B cell (primary cell): ENCODE measurements around the gene PGM5. TPM values are rescaled to one million over a fixed set of nuclear protein-coding genes. Genes with fewer than 3 reads are reported as not detected.
"Not testable (repeated sequence)": the region's sequence is repeated elsewhere in the genome, so short reads cannot be mapped to it uniquely, and the experiment has no call there.

Experiments used
- ATAC-seq: fragments of 200-7000 bp; cut with Tn5 transposase; one replicate; pipeline ENCODE4 v1.10.0; 2021; ENCODE audit warnings: low read depth, mild to moderate bottlenecking, moderate number of reproducible peaks, moderate library complexity
- CTCF ChIA-PET: fragments of 350-600 bp; sonication (Branson Sonifier 250); formaldehyde crosslinking; loops from one replicate; lab custom pipeline; 2021; ENCODE audit warnings: antibody characterized with exemption, inconsistent platforms; lab: Charles Lee
- POLR2A ChIA-PET: fragments of 350-600 bp; sonication (Branson Sonifier 250); formaldehyde crosslinking; loops from one replicate; lab custom pipeline; 2021; ENCODE audit warnings: antibody characterized with exemption; lab: Charles Lee
- DNase-seq: peaks from one replicate; pipeline ENCODE4 v3.0.0; 2013
- H2AFZ ChIP-seq: 2 replicates; pipeline ENCODE4 v1.6.1; 2012; ENCODE audit warnings: mild to moderate bottlenecking, low read depth, low read length; ENCODE audit not compliant: insufficient read depth, poor library complexity, severe bottlenecking
- H3K27ac ChIP-seq, 2 donors: 1 replicate in 1 of 2; 2 replicates in 1 of 2; pipeline ENCODE4 v1.5.1; 2012 to 2013; ENCODE audit warnings: low read length in 2 of 2, mild to moderate bottlenecking in 2 of 2, moderate library complexity in 1 of 2
- H3K27me3 ChIP-seq, 4 experiments: fragments of 200-600 bp in 1 of 4; sonication (generic) in 1 of 4; replicated peaks in 1 of 4; 1 replicate in 2 of 4; 2 replicates in 2 of 4; pipeline versions ENCODE4 v1.6.1 to v1.7.0; 2013 to 2016; ENCODE audit warnings: low read length in 3 of 4, mild to moderate bottlenecking in 2 of 4, mixed read lengths in 1 of 4, moderate library complexity in 1 of 4; ENCODE audit not compliant: insufficient read depth in 4 of 4, control insufficient read depth in 3 of 4; ENCODE audit errors: control extremely low read depth in 1 of 4
- H3K36me3 ChIP-seq, 2 experiments: replicated peaks in 1 of 2; 1 replicate in 1 of 2; 2 replicates in 1 of 2; pipeline versions ENCODE4 v1.6.1 to v1.7.1; 2013; ENCODE audit warnings: low read length in 1 of 2; ENCODE audit not compliant: insufficient read depth in 2 of 2, control insufficient read depth in 1 of 2; ENCODE audit errors: control extremely low read depth in 1 of 2, extremely low read depth in 1 of 2
- H3K4me1 ChIP-seq, 2 donors: fragments of 200-600 bp in 1 of 2; sonication (generic) in 1 of 2; 1 replicate in 1 of 2; 2 replicates in 1 of 2; pipeline versions ENCODE4 v1.5.1 to v1.6.1; 2013 to 2017; ENCODE audit warnings: low read length in 2 of 2; ENCODE audit not compliant: control insufficient read depth in 2 of 2, insufficient read depth in 2 of 2
- H3K4me2 ChIP-seq: replicated peaks from 2 replicates; pipeline ENCODE3; 2012; ENCODE audit warnings: mild to moderate bottlenecking, low read depth, low read length; ENCODE audit not compliant: poor library complexity, severe bottlenecking
- H3K4me3 ChIP-seq, 5 experiments: fragments of 200-600 bp in 1 of 5; sonication (generic) in 1 of 5; 1 replicate in 3 of 5; 2 replicates in 2 of 5; pipeline versions ENCODE4 v1.5.1 to v1.7.0; 2011 to 2016; ENCODE audit warnings: low read length in 4 of 5, mild to moderate bottlenecking in 4 of 5, low read depth in 2 of 5, control low read depth in 1 of 5, moderate library complexity in 1 of 5; ENCODE audit not compliant: insufficient read depth in 1 of 5; ENCODE audit errors: control extremely low read depth in 1 of 5, extremely low read depth in 1 of 5
- H3K79me2 ChIP-seq: fragments of 200-600 bp; sonication (generic); one replicate; pipeline ENCODE4 v1.6.0; 2016; ENCODE audit warnings: low read length; ENCODE audit not compliant: control insufficient read depth, insufficient read depth
- H3K9ac ChIP-seq: fragments of 200-600 bp; sonication (generic); 2 replicates; pipeline ENCODE4 v1.6.1; 2017; ENCODE audit warnings: mild to moderate bottlenecking, low read length, moderate library complexity
- H3K9me3 ChIP-seq, 3 donors: one replicate each; pipeline versions ENCODE4 v1.6.1 to v1.7.1; 2013; ENCODE audit warnings: low read length in 2 of 3; ENCODE audit not compliant: control insufficient read depth in 2 of 3, insufficient read depth in 1 of 3; ENCODE audit errors: control extremely low read depth in 1 of 3
- H4K20me1 ChIP-seq: 2 replicates; pipeline ENCODE4 v1.6.0; 2012; ENCODE audit warnings: mild to moderate bottlenecking, low read length; ENCODE audit not compliant: insufficient read depth, control insufficient read depth, poor library complexity, severe bottlenecking
- H3K27ac Mint-ChIP-seq: one replicate; pipeline ENCODE4 v1.8.0; 2021; ENCODE audit warnings: mixed read lengths
- H3K27me3 Mint-ChIP-seq: one replicate; pipeline ENCODE4 v1.8.0; 2021; ENCODE audit warnings: mixed read lengths
- H3K4me1 Mint-ChIP-seq: one replicate; pipeline ENCODE4 v1.8.0; 2021; ENCODE audit warnings: mixed read lengths
- H3K4me3 Mint-ChIP-seq: one replicate; pipeline ENCODE4 v1.8.0; 2021; ENCODE audit warnings: mixed read lengths
- H3K9me3 Mint-ChIP-seq: one replicate; pipeline ENCODE4 v1.8.0; 2022; ENCODE audit warnings: mixed read lengths; ENCODE audit not compliant: insufficient read depth
- WGBS: methylation state at CpG from one replicate; pipeline ENCODE4 v1.1.5; 2013; ENCODE audit warnings: missing lambda C conversion rate; ENCODE audit not compliant: insufficient coverage; 5-methylcytosine and 5-hydroxymethylcytosine counted together
- intact Hi-C: fragments of 100-400 bp; cut with micrococcal nuclease; formaldehyde crosslinking; loops from one replicate; pipeline ENCODE4 v1.10.0; 2022
- polyA plus RNA-seq: library from polyadenylated mRNA; depleted of rRNA; stranded (reverse); fragments of >200 nt; gene quantifications from 2 replicates; pipeline ENCODE4 v1.2.3, GENCODE V29; 2012
- total RNA-seq, 2 donors: library from RNA; stranded (reverse); fragments of 120-200 nt in 1 of 2; gene quantifications; 1 replicate in 1 of 2; 2 replicates in 1 of 2; pipeline versions ENCODE4 v1.2.3 to v1.2.4, GENCODE V29; 2013 to 2022

PGM5 gene
- total and polyA plus RNA-seq, 2 donors (not counting 1 experiment from before 2014, with no cell fraction given) = not detected

DNA sequence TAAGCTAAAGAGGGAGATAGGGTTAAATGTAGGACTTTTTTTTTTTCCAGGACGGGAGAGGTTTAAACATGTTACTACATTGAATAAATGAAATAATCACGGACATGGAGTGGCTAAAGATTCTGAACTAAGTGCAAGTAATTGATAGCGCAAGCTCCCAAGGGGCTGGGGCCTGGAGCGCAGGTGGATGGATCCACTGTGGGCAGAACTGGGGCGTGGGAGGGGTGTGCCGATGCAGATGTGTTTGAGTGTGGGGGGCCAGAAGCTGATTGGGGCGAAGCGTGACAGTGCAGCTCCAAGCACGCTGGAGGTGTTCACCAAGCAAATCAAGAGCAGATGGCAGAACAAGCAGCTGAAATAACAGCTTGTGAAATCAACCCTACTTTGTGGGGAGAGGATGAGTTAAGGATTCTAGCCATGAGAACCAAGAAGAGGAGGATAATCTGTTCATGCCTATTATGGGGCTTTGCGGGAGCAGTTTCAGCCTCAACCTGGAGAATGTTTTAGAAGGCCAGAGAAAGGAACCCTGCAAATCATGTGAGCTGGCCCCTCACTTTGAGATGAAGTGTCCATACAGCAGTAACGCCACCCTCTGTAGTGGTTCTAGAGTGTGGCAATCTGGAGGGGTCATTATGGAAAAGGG, 25.8 kb upstream of the PGM5 start:
- ATAC-seq, H4K20me1 ChIP-seq, H3K27ac Mint-ChIP-seq, H3K27me3 ChIP-seq, H3K27me3 Mint-ChIP-seq, POLR2A ChIA-PET, H3K4me1 Mint-ChIP-seq, H3K4me2 ChIP-seq, H3K9me3 ChIP-seq, H3K9ac ChIP-seq, H3K27ac ChIP-seq, H3K79me2 ChIP-seq, H3K4me3 ChIP-seq, intact Hi-C loops, H3K36me3 ChIP-seq, H3K4me3 Mint-ChIP-seq, H2AFZ ChIP-seq, H3K4me1 ChIP-seq, DNase-seq, CTCF ChIA-PET, H3K9me3 Mint-ChIP-seq: not testable (repeated sequence)
- WGBS = no CpG with 5 or more reads among the region's 11 CpGs

DNA sequence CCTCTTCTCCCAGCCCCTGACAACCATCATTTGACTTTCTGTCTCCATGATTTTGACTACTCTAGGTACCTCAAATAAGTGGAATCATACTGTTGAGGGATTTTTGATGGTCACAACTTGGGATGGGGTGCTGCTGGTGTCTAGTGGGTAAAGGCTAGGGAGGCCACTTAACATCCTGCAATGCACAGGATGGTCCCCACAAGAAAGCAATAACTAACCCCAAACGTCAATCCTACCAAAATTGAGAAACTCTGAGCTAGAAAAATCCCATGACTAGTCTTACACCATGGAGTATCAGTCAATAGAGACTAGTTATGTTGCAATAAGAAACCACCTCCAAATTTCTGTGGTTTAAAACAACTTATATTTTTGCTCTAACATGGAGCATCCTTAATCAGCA, 24.3 kb upstream of the PGM5 start:
- H3K4me2 ChIP-seq, CTCF ChIA-PET, H3K9me3 ChIP-seq, H2AFZ ChIP-seq, H3K4me3 Mint-ChIP-seq, H3K4me1 ChIP-seq, H3K27ac ChIP-seq, ATAC-seq, H3K9ac ChIP-seq, H3K27me3 ChIP-seq, POLR2A ChIA-PET, H3K27ac Mint-ChIP-seq, DNase-seq, H3K9me3 Mint-ChIP-seq, H3K4me1 Mint-ChIP-seq, intact Hi-C loops, H3K4me3 ChIP-seq, H3K79me2 ChIP-seq, H3K36me3 ChIP-seq, H4K20me1 ChIP-seq, H3K27me3 Mint-ChIP-seq: not testable (repeated sequence)
- no CpG with 5 or more reads among the region's 1 CpG for WGBS

DNA sequence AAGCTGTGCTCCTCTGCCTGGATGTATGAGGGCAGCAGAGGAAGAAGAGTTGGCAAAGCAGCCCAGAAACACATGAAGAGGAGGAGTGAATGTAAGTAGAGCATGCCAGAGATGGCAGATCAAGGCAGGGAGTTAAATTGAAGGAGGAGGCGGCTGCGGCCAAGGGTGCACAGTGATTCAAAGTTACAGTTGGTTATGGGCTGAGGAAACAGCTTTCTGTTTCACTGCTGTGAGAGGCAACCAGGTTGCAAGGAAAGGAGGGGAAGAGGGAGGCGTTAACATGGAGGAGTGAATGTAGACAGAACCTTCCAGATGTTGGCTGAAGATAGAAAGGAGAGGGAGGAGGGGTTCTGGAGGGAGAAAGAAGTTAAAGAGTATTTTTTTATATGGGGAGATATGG, 20.5 kb upstream of the PGM5 start:
- H3K4me3 Mint-ChIP-seq, H3K27me3 ChIP-seq, H2AFZ ChIP-seq, H3K4me1 ChIP-seq, H3K9ac ChIP-seq, H3K79me2 ChIP-seq, H3K27ac ChIP-seq, DNase-seq, H3K27ac Mint-ChIP-seq, ATAC-seq, H3K9me3 Mint-ChIP-seq, POLR2A ChIA-PET, intact Hi-C loops, H3K4me3 ChIP-seq, H3K9me3 ChIP-seq, H3K4me1 Mint-ChIP-seq, H3K4me2 ChIP-seq, CTCF ChIA-PET, H3K27me3 Mint-ChIP-seq, H4K20me1 ChIP-seq, H3K36me3 ChIP-seq: not testable (repeated sequence)
- WGBS = no CpG with 5 or more reads among the region's 3 CpGs

DNA sequence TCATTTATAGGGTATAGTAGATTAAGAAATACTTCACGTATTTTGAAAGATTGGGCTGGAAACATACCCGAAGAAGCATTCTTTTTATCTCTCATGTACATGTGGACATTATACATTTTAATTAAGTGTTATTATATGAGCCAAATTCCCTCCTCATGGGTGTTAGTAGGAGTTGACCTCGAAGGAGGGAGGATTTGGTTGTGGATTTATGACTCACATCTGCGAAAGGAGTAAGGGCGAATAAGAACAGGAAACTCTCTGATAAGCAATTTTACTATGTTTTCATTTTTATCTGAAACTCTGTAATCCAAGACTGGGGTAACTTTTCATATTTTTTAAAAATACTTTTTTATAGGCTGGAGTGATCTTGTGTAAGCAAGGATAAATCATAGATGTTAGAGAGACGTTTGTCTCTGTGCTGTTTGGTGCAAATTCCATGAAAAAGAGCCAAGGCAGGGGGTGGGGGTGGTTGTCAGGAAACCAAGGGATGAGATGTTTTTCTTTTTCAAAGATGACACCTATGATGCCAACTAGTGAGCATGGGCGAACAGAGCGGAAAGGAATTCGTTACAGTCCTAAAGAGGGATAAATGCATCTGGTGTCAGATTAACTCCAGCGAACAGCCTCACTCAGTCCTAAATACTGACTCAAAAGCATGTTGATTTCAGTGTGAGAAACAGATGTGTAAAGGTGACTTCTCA, 19.6 kb upstream of the PGM5 start:
- intact Hi-C loops, H3K4me1 ChIP-seq, H3K36me3 ChIP-seq, H3K4me3 Mint-ChIP-seq, H3K9ac ChIP-seq, H3K79me2 ChIP-seq, H4K20me1 ChIP-seq, H3K27ac Mint-ChIP-seq, POLR2A ChIA-PET, H3K4me1 Mint-ChIP-seq, H3K27ac ChIP-seq, H2AFZ ChIP-seq, H3K9me3 ChIP-seq, CTCF ChIA-PET, H3K27me3 Mint-ChIP-seq, DNase-seq, H3K9me3 Mint-ChIP-seq, H3K4me3 ChIP-seq, H3K27me3 ChIP-seq, ATAC-seq, H3K4me2 ChIP-seq: not testable (repeated sequence)
- whole genome bisulfite sequencing = no CpG with 5 or more reads among the region's 10 CpGs
